Measurements from ENCODE around the gene EVPLL. TPM values are rescaled to one million over a fixed set of nuclear protein-coding genes. Genes with fewer than 3 reads are reported as not detected.
"Not testable (repeated sequence)": the region's sequence is repeated elsewhere in the genome, so short reads cannot be mapped to it uniquely, and the experiment has no call there.

EVPLL gene
- total RNA-seq, 2 donors from 2014 or later: not detected

GRCh38 chr17:18332909-18333489 is 44.6 kb upstream of the EVPLL start:
- DNase-seq: no peak
- 66 to 71% methylated on average over 3 of the region's 4 CpGs for WGBS, 2 experiments (ENCODE audit: insufficient coverage in 1 of 2, insufficient read length in 1 of 2)
- Histone ChIP-seq H3K27me3 (ENCODE audit: control insufficient read depth, insufficient read depth, low read length, poor library complexity, severe bottlenecking) (no peaks in the 10 kb centered on the region), H3K4me3 (ENCODE audit: low read length) (no peak overlapping the region), H3K9me3 (ENCODE audit: control insufficient read depth, low read length) (peaks cover 12% of the 10 kb centered on the region), H3K36me3 (ENCODE audit: control insufficient read depth, insufficient read depth, low read length) (peaks cover 65% of the 10 kb centered on the region), H3K27ac (ENCODE audit: low read depth, low read length) (no peak overlapping the region), H3K9ac (ENCODE audit: extremely low read depth, low read length, poor library complexity, severe bottlenecking) (no peak overlapping the region), H3K4me1 (ENCODE audit: control insufficient read depth, insufficient read depth, low read length) (no peaks in the 10 kb centered on the region)
- Mint-ChIP-seq H3K36me3 (ENCODE audit: low read depth) (peaks cover 85% of the 10 kb centered on the region), H3K27me3 (ENCODE audit: insufficient read depth) (no peaks in the 10 kb centered on the region), H3K27ac (no peak overlapping the region), H3K4me3 (no peak overlapping the region), H3K9me3 (peaks cover 22% of the 10 kb centered on the region), H3K4me1 (no peaks in the 10 kb centered on the region)
- TF ChIP-seq CTCF (conservative IDR thresholded peaks at IDR 0.05): no peak

GRCh38 chr17:18338158-18338557 is 39.4 kb upstream of the EVPLL start:
- peaks cover 83% of the 10 kb centered on the region for H3K36me3 Mint-ChIP-seq (ENCODE audit: low read depth)
- peaks cover 41% of the 10 kb centered on the region for H3K9me3 Mint-ChIP-seq
- not testable (repeated sequence) for DNase-seq; H3K4me1 Mint-ChIP-seq; H3K4me3 Mint-ChIP-seq; H3K4me1 ChIP-seq (ENCODE audit: control insufficient read depth, insufficient read depth, low read length); H3K27me3 ChIP-seq (ENCODE audit: control insufficient read depth, insufficient read depth, low read length, poor library complexity, severe bottlenecking); H3K27ac ChIP-seq (ENCODE audit: low read depth, low read length); H3K27me3 Mint-ChIP-seq (ENCODE audit: insufficient read depth); H3K9ac ChIP-seq (ENCODE audit: extremely low read depth, low read length, poor library complexity, severe bottlenecking); H3K4me3 ChIP-seq (ENCODE audit: low read length); H3K27ac Mint-ChIP-seq
- Histone ChIP-seq H3K9me3 (ENCODE audit: control insufficient read depth, low read length) (peaks cover 25% of the 10 kb centered on the region), H3K36me3 (ENCODE audit: control insufficient read depth, insufficient read depth, low read length) (peaks cover 59% of the 10 kb centered on the region)
- WGBS, 2 experiments (ENCODE audit: insufficient coverage in 1 of 2, insufficient read length in 1 of 2): 80 to 91% methylated on average over 3 to 23 of the region's 25 CpGs

GRCh38 chr17:18339933-18340332 is 37.6 kb upstream of the EVPLL start:
- WGBS, 2 experiments (ENCODE audit: insufficient coverage in 1 of 2, insufficient read length in 1 of 2): 95 to 100% methylated on average over 12 to 13 of the region's 13 CpGs

More at GRCh38 chr17:18339933-18340332, 37.6 kb upstream of the EVPLL start:
- TF ChIP-seq CTCF (conservative IDR thresholded peaks at IDR 0.05): no peak
- H3K27ac Mint-ChIP-seq: no peak overlapping the region
- Histone ChIP-seq H3K36me3 (ENCODE audit: control insufficient read depth, insufficient read depth, low read length) (peaks cover 64% of the 10 kb centered on the region), H3K4me1 (ENCODE audit: control insufficient read depth, insufficient read depth, low read length) (no peaks in the 10 kb centered on the region), H3K9me3 (ENCODE audit: control insufficient read depth, low read length) (peaks cover 25% of the 10 kb centered on the region), H3K9ac (ENCODE audit: extremely low read depth, low read length, poor library complexity, severe bottlenecking) (no peak overlapping the region), H3K4me3 (ENCODE audit: low read length) (no peak overlapping the region), H3K27ac (ENCODE audit: low read depth, low read length) (no peak overlapping the region), H3K27me3 (ENCODE audit: control insufficient read depth, insufficient read depth, low read length, poor library complexity, severe bottlenecking) (no peaks in the 10 kb centered on the region)
- H3K27me3 Mint-ChIP-seq (ENCODE audit: insufficient read depth): no peaks in the 10 kb centered on the region
- H3K4me1 Mint-ChIP-seq: no peaks in the 10 kb centered on the region
- peaks cover 41% of the 10 kb centered on the region for H3K9me3 Mint-ChIP-seq
- peaks cover 84% of the 10 kb centered on the region for H3K36me3 Mint-ChIP-seq (ENCODE audit: low read depth)
- no peak for DNase-seq
- no peak overlapping the region for H3K4me3 Mint-ChIP-seq

Data from endodermal cell (in vitro differentiated cells).